H9 (cell line): ENCODE results near the gene GATA3. TPM values are rescaled to one million over a fixed set of nuclear protein-coding genes. Genes with fewer than 3 reads are reported as not detected.
"Not testable (repeated sequence)": the region's sequence is repeated elsewhere in the genome, so short reads cannot be mapped to it uniquely, and the experiment has no call there.

ENCODE experiments used
- DNase-seq: peaks from one replicate; pipeline ENCODE4 v3.0.0-alpha.2; 2017
- H2AFZ ChIP-seq: one replicate; pipeline ENCODE4 v1.6.1; 2013; ENCODE audit warnings: mild to moderate bottlenecking, low read length, control low read depth, moderate library complexity
- H2AK5ac ChIP-seq: 2 replicates; pipeline ENCODE4 v1.6.1; 2013; ENCODE audit warnings: low read length, control low read depth, mixed read lengths; ENCODE audit not compliant: insufficient read length
- H2BK120ac ChIP-seq: one replicate; pipeline ENCODE4 v1.6.1; 2013; ENCODE audit warnings: low read depth, mild to moderate bottlenecking, low read length, control low read depth, inconsistent platforms; ENCODE audit not compliant: poor library complexity, severe bottlenecking
- H2BK12ac ChIP-seq: 2 replicates; pipeline ENCODE4 v1.6.1; 2013; ENCODE audit warnings: low read length, control low read depth, mixed read lengths, low read depth; ENCODE audit not compliant: insufficient read length
- H2BK15ac ChIP-seq: 2 replicates; pipeline ENCODE4 v1.6.1; 2013; ENCODE audit warnings: low read depth, low read length, control low read depth
- H2BK20ac ChIP-seq: one replicate; pipeline ENCODE4 v1.6.1; 2013; ENCODE audit warnings: low read depth, mild to moderate bottlenecking, low read length, control low read depth, inconsistent platforms; ENCODE audit not compliant: poor library complexity, severe bottlenecking
- H2BK5ac ChIP-seq: 2 replicates; pipeline ENCODE4 v1.6.1; 2013; ENCODE audit warnings: low read length, control low read depth, mixed read lengths; ENCODE audit not compliant: insufficient read length
- H3K14ac ChIP-seq: 2 replicates; pipeline ENCODE4 v1.6.1; 2013; ENCODE audit warnings: low read length, control low read depth; ENCODE audit not compliant: insufficient read depth
- H3K18ac ChIP-seq: 2 replicates; pipeline ENCODE4 v1.6.1; 2013; ENCODE audit warnings: low read depth, mild to moderate bottlenecking, mixed read lengths, low read length, control low read depth; ENCODE audit not compliant: insufficient read length
- H3K23ac ChIP-seq: 2 replicates; pipeline ENCODE4 v1.6.1; 2013; ENCODE audit warnings: low read length, control low read depth, mixed read lengths, low read depth; ENCODE audit not compliant: insufficient read length
- H3K23me2 ChIP-seq: 2 replicates; pipeline ENCODE4 v1.6.1; 2013; ENCODE audit warnings: low read depth, mild to moderate bottlenecking, mixed read lengths, low read length, control low read depth; ENCODE audit not compliant: insufficient read length, poor library complexity, severe bottlenecking
- H3K27ac ChIP-seq: 2 replicates; pipeline ENCODE4 v1.5.1; 2013; ENCODE audit warnings: low read length, control low read depth, mixed read lengths, low read depth; ENCODE audit not compliant: insufficient read length
- H3K27me3 ChIP-seq: 2 replicates; pipeline ENCODE4 v1.6.1; 2013; ENCODE audit warnings: low read length, control low read depth, inconsistent platforms; ENCODE audit not compliant: insufficient read depth
- H3K4ac ChIP-seq: 2 replicates; pipeline ENCODE4 v1.6.1; 2013; ENCODE audit warnings: low read depth, mild to moderate bottlenecking, control low read depth, inconsistent platforms, low read length, moderate library complexity
- H3K4me1 ChIP-seq: 2 replicates; pipeline ENCODE4 v1.6.1; 2013; ENCODE audit warnings: low read length, control low read depth, inconsistent platforms; ENCODE audit not compliant: insufficient read depth
- H3K4me2 ChIP-seq: 2 replicates; pipeline ENCODE4 v1.6.1; 2013; ENCODE audit warnings: low read length, control low read depth, mixed read lengths; ENCODE audit not compliant: insufficient read length, insufficient read depth
- H3K56ac ChIP-seq: 2 replicates; pipeline ENCODE4 v1.6.1; 2013; ENCODE audit warnings: low read depth, mild to moderate bottlenecking, mixed read lengths, low read length, control low read depth; ENCODE audit not compliant: insufficient read length
- H3K79me1 ChIP-seq: 2 replicates; pipeline ENCODE4 v1.6.1; 2013; ENCODE audit warnings: low read depth, mild to moderate bottlenecking, moderate library complexity, low read length, control low read depth, inconsistent platforms; ENCODE audit not compliant: insufficient read depth, poor library complexity, severe bottlenecking
- H3K79me2 ChIP-seq: 2 replicates; pipeline ENCODE4 v1.6.1; 2013; ENCODE audit warnings: low read length, control low read depth, inconsistent platforms; ENCODE audit not compliant: insufficient read depth
- H3K9ac ChIP-seq: 2 replicates; pipeline ENCODE4 v1.6.1; 2013; ENCODE audit warnings: low read length, control low read depth, mixed read lengths; ENCODE audit not compliant: insufficient read length; ENCODE audit errors: extremely low read depth
- H3K9me3 ChIP-seq: one replicate; pipeline ENCODE4 v1.6.1; 2013; ENCODE audit warnings: low read depth, low read length, inconsistent platforms; ENCODE audit not compliant: control insufficient read depth
- H3T11ph ChIP-seq: one replicate; pipeline ENCODE4 v1.6.1; 2013; ENCODE audit warnings: mild to moderate bottlenecking, low read length, control low read depth, inconsistent platforms
- H4K20me1 ChIP-seq: one replicate; pipeline ENCODE4 v1.6.1; 2013; ENCODE audit not compliant: control insufficient read depth, insufficient read length, insufficient read depth
- H4K5ac ChIP-seq: 2 replicates; pipeline ENCODE4 v1.6.1; 2013; ENCODE audit warnings: low read depth, mild to moderate bottlenecking, mixed read lengths, low read length, control low read depth; ENCODE audit not compliant: insufficient read length
- H4K8ac ChIP-seq: replicated peaks from 2 replicates; pipeline ENCODE4 v1.6.1; 2013; ENCODE audit warnings: low read length, control low read depth, mixed read lengths, low read depth; ENCODE audit not compliant: insufficient read length
- H4K91ac ChIP-seq: 2 replicates; pipeline ENCODE4 v1.6.1; 2013; ENCODE audit warnings: low read depth, mild to moderate bottlenecking, moderate library complexity, mixed read lengths, low read length, control low read depth; ENCODE audit not compliant: insufficient read length
- H3K27ac Mint-ChIP-seq, 3 experiments: 2 replicates in 2 of 3; 3 replicates in 1 of 3; pipeline ENCODE4 v1.8.0; 2020 to 2021; ENCODE audit warnings: mixed read lengths in 3 of 3, mild to moderate bottlenecking in 1 of 3, moderate library complexity in 1 of 3
- H3K27me3 Mint-ChIP-seq: 2 replicates; pipeline ENCODE4 v1.8.0; 2021; ENCODE audit warnings: low read depth, mild to moderate bottlenecking, moderate library complexity, mixed read lengths
- H3K36me3 Mint-ChIP-seq, 3 experiments: 2 replicates in 2 of 3; 3 replicates in 1 of 3; pipeline ENCODE4 v1.8.0; 2020 to 2021; ENCODE audit warnings: low read depth in 3 of 3, mixed read lengths in 3 of 3; ENCODE audit not compliant: insufficient read depth in 1 of 3
- H3K4me1 Mint-ChIP-seq, 2 experiments: 2 replicates each; pipeline ENCODE4 v1.8.0; 2020; ENCODE audit warnings: mixed read lengths in 2 of 2
- H3K4me3 Mint-ChIP-seq, 2 experiments: 2 replicates in 1 of 2; 3 replicates in 1 of 2; pipeline ENCODE4 v1.8.0; 2020 to 2021; ENCODE audit warnings: mild to moderate bottlenecking in 2 of 2, mixed read lengths in 2 of 2, moderate library complexity in 1 of 2
- H3K9me3 Mint-ChIP-seq, 2 experiments: 2 replicates in 1 of 2; 3 replicates in 1 of 2; pipeline ENCODE4 v1.8.0; 2020; ENCODE audit warnings: mild to moderate bottlenecking in 2 of 2, mixed read lengths in 2 of 2, moderate library complexity in 1 of 2
- CTCF ChIP-seq: fragments of 200-600 bp; sonication (generic); conservative IDR thresholded peaks from 3 replicates; pipeline ENCODE4 v1.8.0; 2021; ENCODE audit warnings: antibody characterized with exemption, mild to moderate bottlenecking
- whole genome bisulfite sequencing: extraction: QIAGEN DNeasy Blood & Tissue Kit; methylation state at CpG from one replicate; pipeline ENCODE4 v1.1.7; 2013; ENCODE audit warnings: missing lambda C conversion rate, low lambda C conversion rate, mixed read lengths; ENCODE audit not compliant: insufficient read length; ENCODE audit errors: extremely low coverage; 5-methylcytosine and 5-hydroxymethylcytosine counted together
- total RNA-seq: library from RNA; stranded (reverse); gene quantifications from 2 replicates; pipeline ENCODE4 v1.2.1, GENCODE V29; 2021

The GATA3 gene
- total RNA-seq, 1 experiment from 2014 or later = 0.31 TPM

GRCh38 chr10:8026349-8027259, 27.9 kb upstream of the GATA3 start:
- Histone ChIP-seq H3K9ac (no peak overlapping the region), H3K4me1 (no peaks in the 10 kb centered on the region; the same call in 1 of the 2 replicates), H3K4ac (no peak overlapping the region), H2BK12ac (no peak overlapping the region), H3K23ac (no peak overlapping the region), H3K18ac (no peak overlapping the region), H3K27me3 (no peaks in the 10 kb centered on the region), H3K56ac (no peak overlapping the region), H2BK20ac (no peak overlapping the region), H3T11ph (no peak overlapping the region), H3K14ac (no peak overlapping the region), H4K91ac (no peak overlapping the region), H3K79me2 (no peaks in the 10 kb centered on the region), H4K8ac (no peak overlapping the region), H2BK5ac (no peak overlapping the region), H3K9me3 (no peaks in the 10 kb centered on the region), H2BK15ac (no peak overlapping the region), H2AFZ (no peak overlapping the region), H2BK120ac (no peak overlapping the region), H4K5ac (no peak overlapping the region), H4K20me1 (no peaks in the 10 kb centered on the region), H3K23me2 (no peaks in the 10 kb centered on the region), H2AK5ac (no peak overlapping the region), H3K79me1 (no peaks in the 10 kb centered on the region), H3K27ac (no peak overlapping the region), H3K4me2 (no peak overlapping the region)
- Mint-ChIP-seq H3K27me3 (peaks cover 40% of the 10 kb centered on the region), H3K4me1 (peaks cover 0 to 5% of the 10 kb centered on the region in 2 experiments; a peak in 1 of 4 replicates), H3K27ac (no peak overlapping the region), H3K36me3 (no peaks in the 10 kb centered on the region), H3K4me3 (no peak overlapping the region), H3K9me3 (no peaks in the 10 kb centered on the region)
- no CpG with 5 or more reads among the region's 17 CpGs for WGBS
- DNase-seq = no peak
- no peak for TF ChIP-seq CTCF

DNA sequence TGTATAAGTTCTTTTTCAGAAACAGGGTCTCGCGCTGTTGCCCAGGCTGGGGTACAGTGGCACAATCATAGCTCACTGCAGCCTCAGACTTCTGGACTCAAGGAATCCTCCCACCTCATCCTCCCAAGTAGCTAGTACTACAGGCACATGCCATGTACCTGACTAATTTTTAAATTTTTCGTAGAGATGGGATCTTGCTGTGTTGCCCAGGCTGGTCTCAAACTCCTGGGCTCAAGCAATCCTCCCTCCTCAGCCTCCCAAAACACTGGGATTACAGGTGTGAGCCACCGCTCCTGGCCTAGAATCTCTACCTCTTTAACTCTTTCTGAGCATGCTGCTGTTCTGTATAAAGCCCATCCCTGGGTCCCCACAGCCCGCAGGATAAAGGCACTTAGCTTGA, 23.3 kb upstream of the GATA3 start:
- H2BK20ac ChIP-seq, H3K23me2 ChIP-seq, H2AFZ ChIP-seq, H2BK120ac ChIP-seq, H3K27ac ChIP-seq, H3T11ph ChIP-seq, H3K9me3 ChIP-seq, H3K27ac Mint-ChIP-seq, H3K9me3 Mint-ChIP-seq, DNase-seq, H2BK15ac ChIP-seq, H3K4ac ChIP-seq, H4K8ac ChIP-seq, H3K18ac ChIP-seq, H3K4me1 ChIP-seq, H3K56ac ChIP-seq, H3K4me3 Mint-ChIP-seq, H2BK5ac ChIP-seq, H3K4me2 ChIP-seq, H3K14ac ChIP-seq, H2BK12ac ChIP-seq, H2AK5ac ChIP-seq, H3K23ac ChIP-seq, H4K91ac ChIP-seq, H3K36me3 Mint-ChIP-seq, H4K20me1 ChIP-seq, H4K5ac ChIP-seq, H3K79me1 ChIP-seq, H3K9ac ChIP-seq, H3K79me2 ChIP-seq: not testable (repeated sequence)
- WGBS = no CpG with 5 or more reads among the region's 5 CpGs
- peaks cover 77% of the 10 kb centered on the region for H3K27me3 Mint-ChIP-seq
- H3K27me3 ChIP-seq = peaks cover 37% of the 10 kb centered on the region
- peaks cover 7 to 17% of the 10 kb centered on the region in 2 experiments for H3K4me1 Mint-ChIP-seq
